GM12892 (cell line): ENCODE data around the gene TREML4.

Experiments
- DNase-seq: peaks from one replicate; pipeline ENCODE4 v3.0.0; 2011; ENCODE audit not compliant: insufficient read length
- FAIRE-seq: peaks from 2 replicates; lab custom pipeline; 2011; peaks lifted over from hg19 to GRCh38; lab: Jason Lieb, UNC
- POLR2A ChIP-seq: IDR thresholded peaks from 2 replicates; pipeline ENCODE4 v1.6.1; 2011; ENCODE audit warnings: low read depth, low read length, control low read depth
- POLR2AphosphoS5 ChIP-seq: IDR thresholded peaks from 2 replicates; pipeline ENCODE4 v1.6.1; 2011; ENCODE audit warnings: low read depth, low read length, control low read depth
- TAF1 ChIP-seq: IDR thresholded peaks from 2 replicates; pipeline ENCODE4 v1.6.1; 2011; ENCODE audit warnings: low read depth, mild to moderate bottlenecking, control low read depth, low read length, borderline replicate concordance

TREML4 gene

GRCh38 chr6:41275489-41275888, 47.3 kb downstream of the TREML4 start:
- TF ChIP-seq POLR2A (no peak), POLR2AphosphoS5 (no peak), TAF1 (no peak)
- no peak for FAIRE-seq
- DNase-seq, result no peak

GRCh38 chr6:41277605-41278004, 49.5 kb downstream of the TREML4 start:
- DNase-seq, result no peak
- no peak for FAIRE-seq
- TF ChIP-seq TAF1 (no peak), POLR2AphosphoS5 (no peak), POLR2A (no peak)

- FAIRE-seq (peak; percentile 79), DNase-seq (no peak)
- TF ChIP-seq TAF1 (no peak), POLR2A (no peak), POLR2AphosphoS5 (no peak)
These were observed 50.7 kb downstream of the TREML4 start for GRCh38 chr6:41278699-41279405.

- DNase-seq (no peak), FAIRE-seq (no peak)
- TF ChIP-seq POLR2A (no peak), POLR2AphosphoS5 (no peak), TAF1 (no peak)
These were observed 52.4 kb downstream of the TREML4 start for GRCh38 chr6:41280381-41281057.

- no peak for DNase-seq
- FAIRE-seq, result no peak
- TF ChIP-seq POLR2AphosphoS5 (no peak), TAF1 (no peak), POLR2A (no peak)
These were observed 55.5 kb downstream of the TREML4 start for GRCh38 chr6:41283600-41283999.

GRCh38 chr6:41284726-41285125, 56.6 kb downstream of the TREML4 start:
- no peak for DNase-seq
- FAIRE-seq, result no peak
- no peak for TF ChIP-seq POLR2A
- no peak for TF ChIP-seq TAF1
- TF ChIP-seq POLR2AphosphoS5, result no peak

GRCh38 chr6:41286544-41287346, 58.6 kb downstream of the TREML4 start, which contains the start of gene TREM1:
Gene TREM1, minus strand, starts transcription at chr6:41286682. Its CDS starts 27 bp downstream, at chr6:41286655.
- DNase-seq (no peak), FAIRE-seq (no peak)
- no peak for TF ChIP-seq POLR2AphosphoS5
- no peak for TF ChIP-seq TAF1

GRCh38 chr6:41288030-41288753, 60.0 kb downstream of the TREML4 start:
- FAIRE-seq (peak; percentile 92), DNase-seq (no peak)
- TF ChIP-seq POLR2A, result no peak
- TF ChIP-seq POLR2AphosphoS5, result no peak
- no peak for TF ChIP-seq TAF1
